Smooth muscle cell (in vitro differentiated cells): ENCODE data around the gene FGFBP1. TPM values are rescaled to one million over a fixed set of nuclear protein-coding genes. Genes with fewer than 3 reads are reported as not detected.

Source experiments
- DNase-seq: peaks from one replicate; lab custom pipeline; 2025; ENCODE audit not compliant: unreplicated experiment; lab: John Stamatoyannopoulos, UW
- H2AFZ ChIP-seq: fragments of 200-600 bp; sonication (generic); 2 replicates; pipeline ENCODE4 v1.6.0; 2016; ENCODE audit warnings: antibody characterized with exemption, low read depth, mild to moderate bottlenecking
- H3F3A ChIP-seq: fragments of 200-600 bp; sonication (generic); 2 replicates; pipeline ENCODE4 v1.6.0; 2017; ENCODE audit warnings: antibody characterized with exemption, low read depth
- H3K27ac ChIP-seq: fragments of 200-600 bp; sonication (generic); 2 replicates; pipeline ENCODE4 v1.5.1; 2016; ENCODE audit warnings: low read depth, mild to moderate bottlenecking
- H3K27me3 ChIP-seq: fragments of 200-600 bp; sonication (generic); 2 replicates; pipeline ENCODE4 v1.6.1; 2016; ENCODE audit warnings: low read depth, mild to moderate bottlenecking
- H3K36me3 ChIP-seq: fragments of 200-600 bp; sonication (generic); 2 replicates; pipeline ENCODE4 v1.5.1; 2016; ENCODE audit warnings: low read depth
- H3K4me1 ChIP-seq: fragments of 200-600 bp; sonication (generic); 2 replicates; pipeline ENCODE4 v1.5.1; 2016; ENCODE audit warnings: low read depth
- H3K4me2 ChIP-seq: fragments of 200-600 bp; sonication (generic); 2 replicates; pipeline ENCODE4 v1.6.0; 2016; ENCODE audit warnings: mild to moderate bottlenecking
- H3K4me3 ChIP-seq: fragments of 200-600 bp; sonication (generic); 2 replicates; pipeline ENCODE4 v1.5.1; 2016; ENCODE audit warnings: mild to moderate bottlenecking
- H3K79me2 ChIP-seq: fragments of 200-600 bp; sonication (generic); 2 replicates; pipeline ENCODE4 v1.6.0; 2016; ENCODE audit warnings: low read depth, mild to moderate bottlenecking
- H3K9ac ChIP-seq: fragments of 200-600 bp; sonication (generic); 2 replicates; pipeline ENCODE4 v1.6.0; 2016; ENCODE audit warnings: low read depth
- H3K9me3 ChIP-seq: fragments of 200-600 bp; sonication (generic); replicated peaks from 2 replicates; pipeline ENCODE4 v1.5.1; 2016; ENCODE audit warnings: low read depth
- H4K20me1 ChIP-seq: fragments of 200-600 bp; sonication (generic); 2 replicates; pipeline ENCODE4 v1.6.0; 2016; ENCODE audit warnings: low read depth
- WGBS: methylation state at CpG from one replicate; pipeline ENCODE4 v1.1.7; 2016; ENCODE audit warnings: low lambda C conversion rate; 5-methylcytosine and 5-hydroxymethylcytosine counted together
- polyA plus RNA-seq: library from polyadenylated mRNA; unstranded; fragments of >200 nt; fragmentation: Nextera tagmentation; extraction: Ambion mirVana; gene quantifications from 2 replicates; pipeline ENCODE4 v1.2.1, GENCODE V29; 2016
- total RNA-seq: library from RNA; depleted of rRNA; stranded (reverse); fragments of >200 nt; gene quantifications from 2 replicates; pipeline ENCODE4 v1.2.3, GENCODE V29; 2014
- TF ChIP-seq, protein P1 (sequence below): fragments of 200-600 bp; sonication (generic); IDR thresholded peaks from 2 replicates; pipeline ENCODE4 v1.5.1; 2017; ENCODE audit warnings: borderline replicate concordance, mild to moderate bottlenecking, antibody characterized with exemption; ENCODE audit not compliant: insufficient read depth, poor library complexity, severe bottlenecking

FGFBP1 gene
- total and polyA plus RNA-seq, 2 experiments from 2014 or later, result not detected

DNA sequence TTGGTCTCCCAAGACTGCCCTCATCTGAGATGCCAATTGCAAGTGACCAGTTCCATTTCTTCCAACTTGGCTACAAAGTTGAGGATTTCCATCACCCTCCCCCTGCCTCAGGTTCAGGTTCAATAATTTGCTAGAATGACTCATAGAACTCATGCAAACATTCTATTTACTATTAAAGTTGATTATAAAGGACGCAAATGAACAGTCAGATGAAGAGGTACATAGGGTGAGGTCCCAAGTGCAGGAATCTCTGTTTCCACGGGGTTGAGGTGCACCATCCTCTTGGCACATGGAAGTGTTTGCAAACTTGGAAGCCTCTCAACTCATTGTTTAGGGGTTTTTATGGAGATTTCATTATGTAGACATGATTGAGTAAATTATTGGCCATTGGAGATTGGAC is 41.0 kb downstream of the FGFBP1 start:
- DNase-seq, result no peak
- Histone ChIP-seq H3K4me1 (peaks cover 3% of the 10 kb centered on the region), H3K36me3 (no peaks in the 10 kb centered on the region), H3K4me2 (no peak overlapping the region), H3K79me2 (no peaks in the 10 kb centered on the region), H3K27me3 (no peaks in the 10 kb centered on the region), H3K4me3 (no peak overlapping the region), H4K20me1 (no peaks in the 10 kb centered on the region), H2AFZ (no peak overlapping the region), H3K9me3 (no peaks in the 10 kb centered on the region), H3K27ac (no peak overlapping the region), H3F3A (no peaks in the 10 kb centered on the region), H3K9ac (no peak overlapping the region)
- 94% methylated on average over 2 of the region's 2 CpGs for WGBS
- TF ChIP-seq, protein P1, sequence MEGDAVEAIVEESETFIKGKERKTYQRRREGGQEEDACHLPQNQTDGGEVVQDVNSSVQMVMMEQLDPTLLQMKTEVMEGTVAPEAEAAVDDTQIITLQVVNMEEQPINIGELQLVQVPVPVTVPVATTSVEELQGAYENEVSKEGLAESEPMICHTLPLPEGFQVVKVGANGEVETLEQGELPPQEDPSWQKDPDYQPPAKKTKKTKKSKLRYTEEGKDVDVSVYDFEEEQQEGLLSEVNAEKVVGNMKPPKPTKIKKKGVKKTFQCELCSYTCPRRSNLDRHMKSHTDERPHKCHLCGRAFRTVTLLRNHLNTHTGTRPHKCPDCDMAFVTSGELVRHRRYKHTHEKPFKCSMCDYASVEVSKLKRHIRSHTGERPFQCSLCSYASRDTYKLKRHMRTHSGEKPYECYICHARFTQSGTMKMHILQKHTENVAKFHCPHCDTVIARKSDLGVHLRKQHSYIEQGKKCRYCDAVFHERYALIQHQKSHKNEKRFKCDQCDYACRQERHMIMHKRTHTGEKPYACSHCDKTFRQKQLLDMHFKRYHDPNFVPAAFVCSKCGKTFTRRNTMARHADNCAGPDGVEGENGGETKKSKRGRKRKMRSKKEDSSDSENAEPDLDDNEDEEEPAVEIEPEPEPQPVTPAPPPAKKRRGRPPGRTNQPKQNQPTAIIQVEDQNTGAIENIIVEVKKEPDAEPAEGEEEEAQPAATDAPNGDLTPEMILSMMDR, result no peak

GRCh38 chr4:15894921-15895916 is 43.3 kb downstream of the FGFBP1 start:
- Histone ChIP-seq H2AFZ (no peak overlapping the region), H3F3A (no peaks in the 10 kb centered on the region), H3K36me3 (no peaks in the 10 kb centered on the region), H3K27ac (peak overlapping the region; percentile 81), H3K27me3 (no peaks in the 10 kb centered on the region), H3K9me3 (no peaks in the 10 kb centered on the region), H3K9ac (peak overlapping the region; percentile 74), H3K4me2 (no peak overlapping the region), H3K79me2 (no peaks in the 10 kb centered on the region), H4K20me1 (no peaks in the 10 kb centered on the region), H3K4me1 (peaks cover 3% of the 10 kb centered on the region), H3K4me3 (no peak overlapping the region)
- 84% methylated on average over 4 of the region's 4 CpGs for WGBS
- TF ChIP-seq, protein P1, result no peak
- DNase-seq, result no peak

- no peak overlapping the region for H3K4me2 ChIP-seq
- H3K9ac ChIP-seq, result peak overlapping the region; percentile 74
Observed at GRCh38 chr4:15894393-15894792, 44.1 kb downstream of the FGFBP1 start.

More at GRCh38 chr4:15894393-15894792, 44.1 kb downstream of the FGFBP1 start:
- TF ChIP-seq, protein P1, result no peak
- H3K4me3 ChIP-seq, result no peak overlapping the region
- WGBS, result 90% methylated on average over 1 of the region's 1 CpG
- H3K27ac ChIP-seq, result peak overlapping the region; percentile 81
- H3K4me1 ChIP-seq, result peaks cover 3% of the 10 kb centered on the region
- H4K20me1 ChIP-seq, result no peaks in the 10 kb centered on the region
- no peaks in the 10 kb centered on the region for H3K9me3 ChIP-seq
- no peak for DNase-seq
- no peaks in the 10 kb centered on the region for H3K79me2 ChIP-seq
- H3K36me3 ChIP-seq, result no peaks in the 10 kb centered on the region
- no peak overlapping the region for H2AFZ ChIP-seq
- H3K27me3 ChIP-seq, result no peaks in the 10 kb centered on the region
- H3F3A ChIP-seq, result no peaks in the 10 kb centered on the region
